ENCODE measurements around the gene VWF. TPM values are rescaled to one million over a fixed set of nuclear protein-coding genes. Genes with fewer than 3 reads are reported as not detected.

VWF gene
- polyA plus RNA-seq, 4 donors, result 8.1 to 11.9 (median 11.0) TPM

- DNase-seq (ENCODE audit: low read depth in 4 of 4, low spot score in 2 of 4), result no peak
Observed at GRCh38 chr12:5900533-5901205, 223.8 kb downstream of the VWF start.

- DNase-seq (ENCODE audit: low read depth in 4 of 4, low spot score in 2 of 4), result no peak
Observed at GRCh38 chr12:5900076-5900475, 224.4 kb downstream of the VWF start.

- DNase-seq (ENCODE audit: low read depth in 4 of 4, low spot score in 2 of 4), result no peak
Observed at GRCh38 chr12:5899675-5900074, 224.8 kb downstream of the VWF start.

GRCh38 chr12:5898874-5899273, 225.6 kb downstream of the VWF start:
- DNase-seq (ENCODE audit: low read depth in 4 of 4, low spot score in 2 of 4), result no peak

Other genes starting within 250 kb of the VWF start
- gene ANO2, start 179.4 kb downstream of the VWF start, polyA plus RNA-seq (ENCODE audit: insufficient read length in 4 of 4), result 1 to 10 TPM; 3.5 to 5.5 (median 4.1) TPM
- gene CD9, start 75.7 kb upstream of the VWF start, polyA plus RNA-seq (ENCODE audit: insufficient read length in 4 of 4), result 100 to 1,000 TPM; 175 to 212 (median 194) TPM
- 1 to 10 TPM; 3.7 to 8.8 (median 4.9) TPM for gene PLEKHG6, start 186.0 kb upstream of the VWF start, polyA plus RNA-seq (ENCODE audit: insufficient read length in 4 of 4)
- gene TNFRSF1A, start 217.4 kb upstream of the VWF start, polyA plus RNA-seq (ENCODE audit: insufficient read length in 4 of 4), result 100 to 1,000 TPM in 2 of 4 donors, 10 to 100 TPM in 2; 77.4 to 104 (median 92.2) TPM